H1 (cell line): ENCODE data around the gene NMNAT3. TPM values are rescaled to one million over a fixed set of nuclear protein-coding genes. Genes with fewer than 3 reads are reported as not detected.

Experiments used
- BCL11A ChIP-seq, 2 experiments: IDR thresholded peaks; one replicate each; pipeline ENCODE4 v1.6.1; 2011; ENCODE audit warnings: low read depth in 2 of 2, low read length in 2 of 2, mild to moderate bottlenecking in 2 of 2
- polyA plus RNA-seq, 7 experiments: library from polyadenylated mRNA; depleted of rRNA in 3 of 7; stranded (reverse) in 5 of 7; unstranded in 2 of 7; fragments of >200 nt in 5 of 7; fragments of 200-250 nt in 2 of 7; gene quantifications; 1 replicate in 5 of 7; 2 replicates in 1 of 7; 4 replicates in 1 of 7; pipeline versions ENCODE4 v1.2.1 to v1.2.3, GENCODE V29; 2011 to 2013; ENCODE audit warnings: missing spikeins in 2 of 7, mixed read lengths in 2 of 7
- total RNA-seq: library from RNA; stranded (reverse); fragmentation: NEBNext Ultra II Directional; extraction: Animal tissue kit (Norgen Biotek cat#: 25700); gene quantifications from 2 replicates; pipeline ENCODE4 v1.2.1, GENCODE V29; 2021

The NMNAT3 gene
- total and polyA plus RNA-seq, 2 of the 8 experiments (the other 6 are each of a cell fraction or from before 2014, with no cell fraction given), result 4.2 to 4.3 TPM

- no peak for TF ChIP-seq BCL11A (IDR thresholded peaks at IDR 0.05; ENCODE audit: low read depth in 2 of 2, low read length in 2 of 2)
Measured at GRCh38 chr3:139668332-139668731, 9.4 kb downstream of the NMNAT3 start (continued).
